ENCODE measurements around the gene GOLGB1.
A peak's percentile ranks its signal among the peaks of the same experiment; 100 is the strongest.

Gene GOLGB1

GRCh38 chr3:121758727-121759450, 9.3 kb upstream of the GOLGB1 start:
- Histone ChIP-seq H3K36me3 (ENCODE audit: control insufficient read depth, low read length) (no peaks in the 10 kb centered on the region), H3K27me3 (ENCODE audit: control insufficient read depth, low read length) (no peaks in the 10 kb centered on the region), H3K4me2 (ENCODE audit: low read length) (no peak overlapping the region), H3K79me2 (ENCODE audit: control insufficient read depth, low read length) (no peaks in the 10 kb centered on the region), H3K4me1 (ENCODE audit: control insufficient read depth, low read length) (peaks cover 31% of the 10 kb centered on the region), H3K9me3 (ENCODE audit: control insufficient read depth, insufficient read depth, low read length) (no peaks in the 10 kb centered on the region), H3K4me3 (ENCODE audit: low read length) (no peak overlapping the region), H3K27ac (ENCODE audit: low read depth, low read length) (no peak overlapping the region), H3F3A (ENCODE audit: control insufficient read depth, insufficient read depth) (peaks cover 5% of the 10 kb centered on the region; the same call in 1 of the 2 replicates), H4K20me1 (ENCODE audit: control insufficient read depth, insufficient read depth, low read depth, low read length) (no peaks in the 10 kb centered on the region), H3K9me2 (replicated peaks; ENCODE audit: control insufficient read depth, low read length) (no peaks in the 10 kb centered on the region)
- TF ChIP-seq EZH2phosphoT487 (IDR thresholded peaks at IDR 0.05; ENCODE audit: borderline replicate concordance, low read length) (no peak), CTCF (IDR thresholded peaks at IDR 0.05; ENCODE audit: low read depth, low read length, poor library complexity, severe bottlenecking) (no peak)

GRCh38 chr3:121757812-121758545, 8.4 kb upstream of the GOLGB1 start:
- TF ChIP-seq EZH2phosphoT487 (IDR thresholded peaks at IDR 0.05; ENCODE audit: borderline replicate concordance, low read length) (no peak), CTCF (IDR thresholded peaks at IDR 0.05; ENCODE audit: low read depth, low read length, poor library complexity, severe bottlenecking) (no peak)
- no peaks in the 10 kb centered on the region for H3K79me2 ChIP-seq (ENCODE audit: control insufficient read depth, low read length)
- no peaks in the 10 kb centered on the region for H3K27me3 ChIP-seq (ENCODE audit: control insufficient read depth, low read length)
- no peaks in the 10 kb centered on the region for H3K9me3 ChIP-seq (ENCODE audit: control insufficient read depth, insufficient read depth, low read length)
- H3K27ac ChIP-seq (ENCODE audit: low read depth, low read length) = no peak overlapping the region
- no peaks in the 10 kb centered on the region for H3F3A ChIP-seq (ENCODE audit: control insufficient read depth, insufficient read depth)
- peaks cover 31% of the 10 kb centered on the region for H3K4me1 ChIP-seq (ENCODE audit: control insufficient read depth, low read length)
- no peak overlapping the region for H3K4me3 ChIP-seq (ENCODE audit: low read length)
- H3K4me2 ChIP-seq (ENCODE audit: low read length) = peak overlapping the region; percentile 32
- no peaks in the 10 kb centered on the region for H4K20me1 ChIP-seq (ENCODE audit: control insufficient read depth, insufficient read depth, low read depth, low read length)
- no peaks in the 10 kb centered on the region for H3K9me2 ChIP-seq (replicated peaks; ENCODE audit: control insufficient read depth, low read length)
- H3K36me3 ChIP-seq (ENCODE audit: control insufficient read depth, low read length) = no peaks in the 10 kb centered on the region

- no peaks in the 10 kb centered on the region for H3K9me2 ChIP-seq (replicated peaks; ENCODE audit: control insufficient read depth, low read length)
- H3K9me3 ChIP-seq (ENCODE audit: control insufficient read depth, insufficient read depth, low read length) = no peaks in the 10 kb centered on the region
- peak overlapping the region; percentile 32 for H3K4me2 ChIP-seq (ENCODE audit: low read length)
- H3K27me3 ChIP-seq (ENCODE audit: control insufficient read depth, low read length) = no peaks in the 10 kb centered on the region
- H3K27ac ChIP-seq (ENCODE audit: low read depth, low read length) = no peak overlapping the region
- H3K4me1 ChIP-seq (ENCODE audit: control insufficient read depth, low read length) = peaks cover 31% of the 10 kb centered on the region
- no peaks in the 10 kb centered on the region for H3F3A ChIP-seq (ENCODE audit: control insufficient read depth, insufficient read depth)
- no peaks in the 10 kb centered on the region for H3K36me3 ChIP-seq (ENCODE audit: control insufficient read depth, low read length)
- no peaks in the 10 kb centered on the region for H4K20me1 ChIP-seq (ENCODE audit: control insufficient read depth, insufficient read depth, low read depth, low read length)
- no peaks in the 10 kb centered on the region for H3K79me2 ChIP-seq (ENCODE audit: control insufficient read depth, low read length)
- TF ChIP-seq EZH2phosphoT487 (IDR thresholded peaks at IDR 0.05; ENCODE audit: borderline replicate concordance, low read length) = no peak
- TF ChIP-seq CTCF (IDR thresholded peaks at IDR 0.05; ENCODE audit: low read depth, low read length, poor library complexity, severe bottlenecking) = no peak
- H3K4me3 ChIP-seq (ENCODE audit: low read length) = no peak overlapping the region
These were observed 7.7 kb upstream of the GOLGB1 start for GRCh38 chr3:121757087-121757811.
